NCI-H187 (cell line): ENCODE results near the gene COL18A1.

Experiments used
- DNase-seq, 2 experiments: peaks; one replicate each; lab custom pipeline; 2025; lab: John Stamatoyannopoulos, UW

COL18A1 gene

GRCh38 chr21:45480701-45481500 lies 75.9 kb downstream of the COL18A1 start:
- DNase-seq, result no peak

- no peak for DNase-seq
These were observed 76.6 kb downstream of the COL18A1 start for GRCh38 chr21:45481566-45481965.

- no peak for DNase-seq
These were observed 77.3 kb downstream of the COL18A1 start for GRCh38 chr21:45481977-45482898.

GRCh38 chr21:45482899-45483821 lies 78.2 kb downstream of the COL18A1 start:
- no peak for DNase-seq

GRCh38 chr21:45484318-45484717 lies 79.4 kb downstream of the COL18A1 start:
- no peak for DNase-seq

- DNase-seq, result no peak
These were observed 80.9 kb downstream of the COL18A1 start for GRCh38 chr21:45485686-45486442.

- no peak for DNase-seq
These were observed 81.6 kb downstream of the COL18A1 start for GRCh38 chr21:45486443-45487160.

- no peak for DNase-seq
These were observed 82.3 kb downstream of the COL18A1 start for GRCh38 chr21:45487161-45487806.

- no peak for DNase-seq
These were observed 83.1 kb downstream of the COL18A1 start for GRCh38 chr21:45487891-45488600.

GRCh38 chr21:45488931-45489721 lies 84.2 kb downstream of the COL18A1 start:
- no peak for DNase-seq

- DNase-seq, result no peak
These were observed 84.7 kb downstream of the COL18A1 start for GRCh38 chr21:45489722-45489982.

- no peak for DNase-seq
These were observed 85.2 kb downstream of the COL18A1 start for GRCh38 chr21:45490049-45490731.

- no peak for DNase-seq
These were observed 86.1 kb downstream of the COL18A1 start for GRCh38 chr21:45491056-45491455.

- DNase-seq, result no peak
These were observed 86.7 kb downstream of the COL18A1 start for GRCh38 chr21:45491623-45492022.

- DNase-seq, result no peak
These were observed 87.8 kb downstream of the COL18A1 start for GRCh38 chr21:45492765-45493164.

GRCh38 chr21:45493401-45494001 lies 88.5 kb downstream of the COL18A1 start:
- no peak for DNase-seq

GRCh38 chr21:45494135-45494850 lies 89.3 kb downstream of the COL18A1 start:
- DNase-seq, result no peak
